22Rv1 (cell line): ENCODE results near the gene TCTN1.

Source experiments
- CTCF ChIP-seq: fragments of 450-650 bp; IDR thresholded peaks from 2 replicates; pipeline ENCODE4 v1.5.1; 2017; ENCODE audit warnings: mild to moderate bottlenecking
- ZFX ChIP-seq: fragments of 450-650 bp; IDR thresholded peaks from 2 replicates; pipeline ENCODE4 v1.6.1; 2017; ENCODE audit warnings: antibody characterized with exemption, borderline replicate concordance

GRCh38 chr12:110679201-110679600 is 65.3 kb downstream of the TCTN1 start:
- no peak for TF ChIP-seq CTCF
- TF ChIP-seq ZFX = no peak
